ENCODE results near the gene ARSJ. TPM values are rescaled to one million over a fixed set of nuclear protein-coding genes. Genes with fewer than 3 reads are reported as not detected.

ARSJ gene
- total RNA-seq, 1 donor = 69.5 TPM

DNA sequence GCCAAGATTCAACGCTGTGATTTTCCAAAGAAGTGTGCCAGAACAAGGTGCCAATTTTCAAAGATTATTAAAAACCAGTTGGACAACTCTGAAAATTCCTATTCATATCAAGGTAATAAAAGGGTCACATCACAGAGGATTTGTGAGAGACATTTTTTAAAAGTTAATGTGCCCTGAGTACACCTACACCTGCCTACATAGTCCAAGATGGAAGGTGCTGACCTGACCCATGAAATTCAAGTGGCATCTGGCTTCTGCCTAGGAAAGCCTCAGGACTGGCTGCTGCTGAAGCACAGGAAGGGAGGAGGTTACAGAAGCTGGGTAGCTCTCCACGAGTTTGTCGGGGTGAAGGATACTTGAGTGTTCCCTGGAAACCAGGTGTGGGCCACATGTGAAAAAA is 11.4 kb upstream of the ARSJ start:
- no peak overlapping the region for H3K4me3 ChIP-seq (ENCODE audit: low read depth, low read length)
- TF ChIP-seq, protein P1, sequence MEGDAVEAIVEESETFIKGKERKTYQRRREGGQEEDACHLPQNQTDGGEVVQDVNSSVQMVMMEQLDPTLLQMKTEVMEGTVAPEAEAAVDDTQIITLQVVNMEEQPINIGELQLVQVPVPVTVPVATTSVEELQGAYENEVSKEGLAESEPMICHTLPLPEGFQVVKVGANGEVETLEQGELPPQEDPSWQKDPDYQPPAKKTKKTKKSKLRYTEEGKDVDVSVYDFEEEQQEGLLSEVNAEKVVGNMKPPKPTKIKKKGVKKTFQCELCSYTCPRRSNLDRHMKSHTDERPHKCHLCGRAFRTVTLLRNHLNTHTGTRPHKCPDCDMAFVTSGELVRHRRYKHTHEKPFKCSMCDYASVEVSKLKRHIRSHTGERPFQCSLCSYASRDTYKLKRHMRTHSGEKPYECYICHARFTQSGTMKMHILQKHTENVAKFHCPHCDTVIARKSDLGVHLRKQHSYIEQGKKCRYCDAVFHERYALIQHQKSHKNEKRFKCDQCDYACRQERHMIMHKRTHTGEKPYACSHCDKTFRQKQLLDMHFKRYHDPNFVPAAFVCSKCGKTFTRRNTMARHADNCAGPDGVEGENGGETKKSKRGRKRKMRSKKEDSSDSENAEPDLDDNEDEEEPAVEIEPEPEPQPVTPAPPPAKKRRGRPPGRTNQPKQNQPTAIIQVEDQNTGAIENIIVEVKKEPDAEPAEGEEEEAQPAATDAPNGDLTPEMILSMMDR (IDR thresholded peaks at IDR 0.05; ENCODE audit: insufficient read depth, low read depth, low read length) = no peak
- DNase-seq (ENCODE audit: low read depth) = no peak

DNA sequence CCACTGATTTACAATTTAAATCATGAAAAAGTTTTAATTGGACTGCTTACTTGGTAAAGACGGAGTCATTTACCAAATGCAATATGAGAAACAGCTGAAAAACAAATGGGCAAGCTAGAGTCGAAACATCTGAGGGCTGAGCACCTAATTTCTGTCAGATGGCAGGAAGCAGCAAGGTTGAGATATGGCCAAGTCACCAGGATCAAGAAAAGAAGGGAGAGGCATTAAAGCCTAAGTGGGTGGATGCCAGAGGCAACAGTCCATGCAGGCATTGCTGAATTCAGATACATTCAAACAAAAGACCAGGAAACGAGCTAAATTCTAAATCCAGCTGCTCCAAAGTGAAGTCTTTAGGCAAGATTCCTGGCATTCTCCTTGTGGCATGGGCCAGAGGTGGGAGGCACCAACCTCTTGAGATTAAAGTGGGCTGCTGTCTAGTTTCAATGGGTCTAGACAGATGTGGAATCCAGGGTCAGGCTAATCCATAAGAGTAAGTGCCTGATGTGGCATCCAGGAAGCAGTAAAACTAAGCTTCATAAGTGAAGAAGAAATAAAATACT is 8.0 kb upstream of the ARSJ start:
- TF ChIP-seq, protein P1 (IDR thresholded peaks at IDR 0.05; ENCODE audit: insufficient read depth, low read depth, low read length) = no peak
- DNase-seq (ENCODE audit: low read depth) = no peak
- no peak overlapping the region for H3K4me3 ChIP-seq (ENCODE audit: low read depth, low read length)

DNA sequence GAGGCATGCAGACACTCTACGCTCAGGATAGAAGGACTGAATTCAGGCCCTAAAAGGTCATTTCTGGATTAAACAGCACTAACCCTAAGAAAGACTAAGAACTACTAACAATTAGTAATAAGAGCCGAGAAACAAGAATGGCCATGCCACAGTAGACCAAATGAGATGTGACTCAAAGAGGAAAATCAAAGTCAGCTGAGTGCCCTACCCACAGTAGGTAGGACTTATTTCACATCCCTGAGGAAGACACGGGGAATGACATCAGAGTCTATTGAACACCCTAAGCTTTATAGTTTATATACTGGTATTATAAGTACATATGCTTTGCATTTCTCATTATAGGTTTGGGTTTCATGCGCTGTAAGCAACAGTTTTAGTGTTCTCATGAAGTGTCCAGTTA is 2.7 kb upstream of the ARSJ start:
- H3K4me3 ChIP-seq (ENCODE audit: low read depth, low read length) = no peak overlapping the region
- DNase-seq (ENCODE audit: low read depth) = no peak
- TF ChIP-seq, protein P1 (IDR thresholded peaks at IDR 0.05; ENCODE audit: insufficient read depth, low read depth, low read length) = no peak

DNA sequence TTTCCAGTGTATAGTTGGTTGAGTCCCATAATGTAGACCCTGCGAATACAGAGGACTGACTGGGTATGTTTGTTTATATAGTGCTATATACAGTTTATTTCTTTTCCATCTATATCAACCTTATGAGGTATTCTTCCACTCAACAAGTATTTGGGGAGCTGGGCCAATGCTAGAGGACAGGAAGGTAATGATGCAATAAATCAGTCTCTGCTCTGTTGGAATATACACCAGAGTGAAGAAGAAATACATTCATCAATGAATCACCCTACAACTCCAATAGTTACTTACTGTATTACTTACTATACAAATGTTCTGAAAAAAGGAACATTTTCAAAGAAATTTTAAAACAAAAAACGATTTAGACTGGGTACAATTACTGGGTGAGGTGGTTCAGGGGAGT is 2.1 kb upstream of the ARSJ start:
- TF ChIP-seq, protein P1 (IDR thresholded peaks at IDR 0.05; ENCODE audit: insufficient read depth, low read depth, low read length) = no peak

DNA sequence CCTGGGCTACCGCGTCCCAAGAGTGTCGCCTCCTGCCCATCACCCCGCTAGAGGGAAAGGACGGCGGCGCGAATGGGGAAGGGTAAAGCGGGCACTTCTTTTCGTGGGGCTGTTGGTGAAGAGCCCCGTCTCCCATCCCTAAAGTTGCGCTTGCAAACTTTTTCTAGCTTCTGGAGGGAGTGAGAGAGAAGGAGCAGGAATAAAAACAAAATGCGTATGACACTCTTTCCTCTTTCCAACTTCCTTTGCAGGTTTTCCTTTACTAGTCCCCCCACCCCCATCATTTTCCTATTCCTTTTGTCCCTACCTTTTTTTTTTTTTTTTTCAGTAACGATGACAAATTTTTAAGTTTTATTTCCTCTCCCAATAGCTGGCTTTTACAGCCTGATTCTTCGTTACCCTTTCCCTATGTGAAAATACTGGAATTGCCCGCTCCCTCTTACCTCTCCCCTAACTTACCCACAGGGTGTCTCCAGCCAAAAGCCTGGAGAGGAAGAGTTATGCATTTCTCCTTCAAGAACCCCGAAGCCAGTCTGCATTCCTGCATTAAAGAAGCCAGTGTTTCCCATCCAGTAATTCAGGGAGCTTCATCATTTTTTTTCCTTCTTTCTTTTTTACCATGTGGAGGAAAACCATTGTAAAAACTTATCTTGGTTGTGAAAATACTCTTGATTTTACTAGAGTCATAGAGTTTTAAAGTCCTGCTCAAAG is 613 bp upstream of the ARSJ start:
- H3K4me3 ChIP-seq (ENCODE audit: low read depth, low read length) = peak overlapping the region; percentile 87
- DNase-seq (ENCODE audit: low read depth) = no peak
- TF ChIP-seq, protein P1 (IDR thresholded peaks at IDR 0.05; ENCODE audit: insufficient read depth, low read depth, low read length) = no peak

More for the DNA sequence above, 2.1 kb upstream of the ARSJ start:
- DNase-seq (ENCODE audit: low read depth) = no peak
- H3K4me3 ChIP-seq (ENCODE audit: low read depth, low read length) = no peak overlapping the region

DNA sequence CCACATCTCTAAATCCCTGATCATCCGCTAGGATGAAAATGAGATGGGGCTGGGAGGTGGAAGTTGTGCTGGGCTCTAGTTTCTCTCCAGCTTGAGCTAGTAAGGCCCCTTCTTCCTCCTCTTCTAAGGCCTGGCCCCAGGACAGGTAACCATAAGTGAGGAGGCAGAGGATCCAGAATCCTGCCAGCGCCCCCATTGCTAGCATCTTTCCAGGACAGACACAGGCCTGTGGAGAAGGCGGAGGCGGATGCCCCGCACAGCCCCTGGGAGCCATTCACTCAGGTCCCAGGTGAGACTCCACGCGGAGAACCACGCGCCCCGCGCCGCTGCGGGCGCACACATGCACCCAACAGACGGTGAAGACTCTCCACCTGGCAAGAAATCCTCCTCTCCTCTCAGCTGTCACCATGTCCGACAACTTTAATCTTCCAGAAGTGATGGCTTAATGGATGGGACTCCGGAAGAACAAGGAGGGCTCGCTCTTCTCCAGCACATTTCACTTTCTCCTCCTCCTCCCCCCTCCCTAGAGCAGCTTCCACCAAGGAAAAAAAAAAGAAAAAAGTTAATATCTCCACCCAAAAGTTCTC is 793 bp downstream of the ARSJ start:
- no peak for DNase-seq (ENCODE audit: low read depth)
- TF ChIP-seq, protein P1 (IDR thresholded peaks at IDR 0.05; ENCODE audit: insufficient read depth, low read depth, low read length) = no peak
- H3K4me3 ChIP-seq (ENCODE audit: low read depth, low read length) = peak overlapping the region; percentile 87

Measured in fibroblast of villous mesenchyme (primary cell).